Medulla oblongata (tissue), 1 donor: ENCODE measurements around the gene AKTIP.
"Not testable (repeated sequence)": the region's sequence is repeated elsewhere in the genome, so short reads cannot be mapped to it uniquely, and the experiment has no call there.

Source experiments
- DNase-seq: peaks from one replicate; pipeline ENCODE4 v3.0.0-alpha.2; 2015; ENCODE audit errors: extremely low spot score

AKTIP gene

GRCh38 chr16:53502331-53503269, at the start of gene AKTIP:
Gene AKTIP (minus strand): TSS chr16:53503209. CDS start chr16:53500259, 2,950 bp downstream.
- peak; percentile 26 for DNase-seq

- DNase-seq: peak; percentile 79
Measured at GRCh38 chr16:53549970-53550690, 47.1 kb upstream of the AKTIP start.

- DNase-seq: no peak
Measured at GRCh38 chr16:53546988-53547391, 44.0 kb upstream of the AKTIP start.

- DNase-seq: no peak
Measured at GRCh38 chr16:53545433-53545832, 42.4 kb upstream of the AKTIP start.

GRCh38 chr16:53542283-53542682, 39.3 kb upstream of the AKTIP start:
- no peak for DNase-seq

- no peak for DNase-seq
Measured at GRCh38 chr16:53541326-53541725, 38.3 kb upstream of the AKTIP start.

GRCh38 chr16:53539759-53540718, 37.0 kb upstream of the AKTIP start:
- DNase-seq: not testable (repeated sequence)

GRCh38 chr16:53539346-53539745, 36.3 kb upstream of the AKTIP start:
- not testable (repeated sequence) for DNase-seq

- no peak for DNase-seq
Measured at GRCh38 chr16:53537626-53538025, 34.6 kb upstream of the AKTIP start.

GRCh38 chr16:53534206-53534605, 31.2 kb upstream of the AKTIP start:
- DNase-seq: no peak

- DNase-seq: no peak
Measured at GRCh38 chr16:53530741-53531140, 27.7 kb upstream of the AKTIP start.

- DNase-seq: no peak
Measured at GRCh38 chr16:53530046-53530445, 27.0 kb upstream of the AKTIP start.

- DNase-seq: no peak
Measured at GRCh38 chr16:53529513-53529912, 26.5 kb upstream of the AKTIP start.

GRCh38 chr16:53528797-53529196, 25.8 kb upstream of the AKTIP start:
- DNase-seq: no peak

- no peak for DNase-seq
Measured at GRCh38 chr16:53523971-53524548, 21.1 kb upstream of the AKTIP start.

GRCh38 chr16:53523126-53523804, 20.3 kb upstream of the AKTIP start:
- DNase-seq: no peak

- DNase-seq: no peak
Measured at GRCh38 chr16:53519417-53520091, 16.5 kb upstream of the AKTIP start.

- DNase-seq: no peak
Measured at GRCh38 chr16:53518550-53519416, 15.8 kb upstream of the AKTIP start.

GRCh38 chr16:53517851-53518250, 14.8 kb upstream of the AKTIP start:
- DNase-seq: no peak
